Activated T-cell treated with anti-CD3 and anti-CD28 coated beads, Interleukin-2, amount 50 U/mL, for 1 hour (primary cell): ENCODE results near the gene SETD7.
"Not testable (repeated sequence)": the region's sequence is repeated elsewhere in the genome, so short reads cannot be mapped to it uniquely, and the experiment has no call there.

Source experiments
- DNase-seq: peaks from one replicate; pipeline ENCODE4 v3.0.0-alpha.2; 2020

SETD7 gene

GRCh38 chr4:139460565-139460964 lies 95.5 kb downstream of the SETD7 start:
- DNase-seq: no peak

GRCh38 chr4:139458999-139459398 lies 97.0 kb downstream of the SETD7 start:
- DNase-seq: no peak

GRCh38 chr4:139458543-139458942 lies 97.5 kb downstream of the SETD7 start:
- no peak for DNase-seq

GRCh38 chr4:139457318-139457717 lies 98.7 kb downstream of the SETD7 start:
- DNase-seq: no peak

GRCh38 chr4:139455126-139455538 lies 100.9 kb downstream of the SETD7 start:
- no peak for DNase-seq

GRCh38 chr4:139454111-139455045 lies 101.6 kb downstream of the SETD7 start, which contains the start of gene RAB33B:
TSS of gene RAB33B (plus strand) at chr4:139454121. CDS start at chr4:139454196, 75 bp downstream.
- no peak for DNase-seq

- DNase-seq: peak; percentile 98
Measured at GRCh38 chr4:139453371-139454110, 102.5 kb downstream of the SETD7 start.

GRCh38 chr4:139453041-139453370 lies 103.0 kb downstream of the SETD7 start:
- no peak for DNase-seq

GRCh38 chr4:139451997-139452396 lies 104.0 kb downstream of the SETD7 start:
- DNase-seq: no peak

GRCh38 chr4:139450586-139450985 lies 105.4 kb downstream of the SETD7 start:
- no peak for DNase-seq

- DNase-seq: not testable (repeated sequence)
Measured at GRCh38 chr4:139447078-139447477, 108.9 kb downstream of the SETD7 start.
